ENCODE measurements around the gene CFAP46.
A peak's percentile ranks its signal among the peaks of the same experiment; 100 is the strongest.

CFAP46 gene

GRCh38 chr10:132788180-132788830 is 154.1 kb downstream of the CFAP46 start:
- TF ChIP-seq Cebpa-rat (IDR thresholded peaks at IDR 0.05) = no peak
- Histone ChIP-seq H4K20me1 (peaks cover 6% of the 10 kb centered on the region), H3K9ac (no peak overlapping the region), H3K27ac (no peak overlapping the region), H3K36me3 (peaks cover 10% of the 10 kb centered on the region), H3K4me3 (no peak overlapping the region), H3K9me3 (peaks cover 54% of the 10 kb centered on the region), H3K27me3 (peaks cover 35% of the 10 kb centered on the region), H3K4me2 (no peak overlapping the region), H3K4me1 (peaks cover 24% of the 10 kb centered on the region)

GRCh38 chr10:132787495-132788179 is 154.7 kb downstream of the CFAP46 start:
- Histone ChIP-seq H3K27ac (no peak overlapping the region), H3K9me3 (peaks cover 54% of the 10 kb centered on the region), H3K4me2 (no peak overlapping the region), H3K27me3 (peaks cover 35% of the 10 kb centered on the region), H3K36me3 (peaks cover 10% of the 10 kb centered on the region), H3K4me1 (peaks cover 18% of the 10 kb centered on the region), H3K4me3 (peak overlapping the region; percentile 25; the same call in 1 of the 2 replicates), H3K9ac (no peak overlapping the region), H4K20me1 (no peaks in the 10 kb centered on the region)
- no peak for TF ChIP-seq Cebpa-rat (IDR thresholded peaks at IDR 0.05)

- Histone ChIP-seq H3K9me3 (peaks cover 54% of the 10 kb centered on the region), H3K27ac (no peak overlapping the region), H3K27me3 (peaks cover 35% of the 10 kb centered on the region), H4K20me1 (no peaks in the 10 kb centered on the region), H3K4me3 (peak overlapping the region; percentile 28; the same call in 1 of the 2 replicates), H3K4me1 (peaks cover 16% of the 10 kb centered on the region; the same call in 1 of the 2 replicates), H3K36me3 (peaks cover 14% of the 10 kb centered on the region), H3K4me2 (no peak overlapping the region), H3K9ac (no peak overlapping the region)
- no peak for TF ChIP-seq Cebpa-rat (IDR thresholded peaks at IDR 0.05)
Measured at GRCh38 chr10:132786884-132787494, 155.4 kb downstream of the CFAP46 start.

GRCh38 chr10:132786476-132786883 is 155.9 kb downstream of the CFAP46 start:
- Histone ChIP-seq H3K36me3 (peaks cover 19% of the 10 kb centered on the region), H3K9me3 (peaks cover 54% of the 10 kb centered on the region), H3K4me1 (peaks cover 12% of the 10 kb centered on the region; the same call in 1 of the 2 replicates), H3K27me3 (peaks cover 35% of the 10 kb centered on the region), H3K27ac (no peak overlapping the region), H3K4me2 (no peak overlapping the region), H3K4me3 (peak overlapping the region; percentile 28; the same call in 1 of the 2 replicates), H3K9ac (no peak overlapping the region), H4K20me1 (no peaks in the 10 kb centered on the region)
- no peak for TF ChIP-seq Cebpa-rat (IDR thresholded peaks at IDR 0.05)

GRCh38 chr10:132785723-132786475 is 156.5 kb downstream of the CFAP46 start, which contains the start of gene NKX6-2:
Gene NKX6-2 (minus strand): TSS chr10:132786147. CDS start chr10:132785948, 199 bp downstream.
- no peak within 1 kb of the TSS for H3K9ac ChIP-seq
- peaks cover 30% of the 10 kb centered on the region for H3K27me3 ChIP-seq
- peak within 1 kb of the TSS; percentile 36 for H3K4me3 ChIP-seq
- H3K9me3 ChIP-seq = peaks cover 54% of the 10 kb centered on the region
- H4K20me1 ChIP-seq = no peaks in the 10 kb centered on the region
- peaks cover 6% of the 10 kb centered on the region; the same call in 1 of the 2 replicates for H3K4me1 ChIP-seq
- no peak for TF ChIP-seq Cebpa-rat (IDR thresholded peaks at IDR 0.05)
- H3K36me3 ChIP-seq = peaks cover 23% of the 10 kb centered on the region
- no peak within 1 kb of the TSS for H3K4me2 ChIP-seq
- no peak within 1 kb of the TSS for H3K27ac ChIP-seq

- Histone ChIP-seq H3K27ac (no peak overlapping the region), H3K9me3 (peaks cover 54% of the 10 kb centered on the region), H4K20me1 (no peaks in the 10 kb centered on the region), H3K4me1 (peaks cover 4% of the 10 kb centered on the region), H3K4me3 (peak overlapping the region; percentile 36), H3K9ac (no peak overlapping the region), H3K36me3 (peaks cover 27% of the 10 kb centered on the region), H3K27me3 (peaks cover 25% of the 10 kb centered on the region), H3K4me2 (no peak overlapping the region)
- TF ChIP-seq Cebpa-rat (IDR thresholded peaks at IDR 0.05) = no peak
Measured at GRCh38 chr10:132784866-132785722, 157.3 kb downstream of the CFAP46 start.

- H3K9ac ChIP-seq = no peak overlapping the region
- no peak for TF ChIP-seq Cebpa-rat (IDR thresholded peaks at IDR 0.05)
- H3K36me3 ChIP-seq = peaks cover 27% of the 10 kb centered on the region
- H3K4me1 ChIP-seq = peaks cover 13% of the 10 kb centered on the region
- peaks cover 54% of the 10 kb centered on the region for H3K9me3 ChIP-seq
- H3K4me3 ChIP-seq = peak overlapping the region; percentile 22; the same call in 1 of the 2 replicates
- H4K20me1 ChIP-seq = peaks cover 7% of the 10 kb centered on the region; the same call in 1 of the 2 replicates
- no peak overlapping the region for H3K27ac ChIP-seq
- H3K4me2 ChIP-seq = no peak overlapping the region
- H3K27me3 ChIP-seq = peaks cover 24% of the 10 kb centered on the region
Measured at GRCh38 chr10:132783940-132784865, 158.2 kb downstream of the CFAP46 start.
